SK-N-SH treated with all-trans-retinoic acid at 6 μM for 48 hours (cell line): Measurements from ENCODE around the gene TMEM208.

ENCODE experiments used
- ATAC-seq: fragments of 200-7000 bp; cut with Tn5 transposase; 3 replicates; pipeline ENCODE4 v1.9.1; 2020; ENCODE audit warnings: mild to moderate bottlenecking, moderate library complexity
- ARNTL ChIP-seq: fragments of 450-650 bp; formaldehyde crosslinking; IDR thresholded peaks from 2 replicates; pipeline ENCODE4 v1.5.0; 2020; ENCODE audit warnings: low read depth, mild to moderate bottlenecking, moderate library complexity, borderline replicate concordance
- BACH2 ChIP-seq: fragments of 250-450 bp; sonication (Bioruptor Pico); IDR thresholded peaks from 2 replicates; pipeline ENCODE4 v1.9.0; 2021; ENCODE audit warnings: mild to moderate bottlenecking, borderline replicate concordance
- CSDC2 ChIP-seq: fragments of 250-450 bp; sonication (Bioruptor Pico); IDR thresholded peaks from 2 replicates; pipeline ENCODE4 v1.5.0; 2020; ENCODE audit warnings: mild to moderate bottlenecking, moderate library complexity
- ESRRG ChIP-seq: fragments of 250-450 bp; sonication (Bioruptor Pico); IDR thresholded peaks from 2 replicates; pipeline ENCODE4 v1.6.1; 2021; ENCODE audit warnings: mild to moderate bottlenecking
- GLIS3 ChIP-seq: fragments of 250-450 bp; sonication (Bioruptor Pico); IDR thresholded peaks from 2 replicates; pipeline ENCODE4 v1.5.0; 2020; ENCODE audit warnings: mild to moderate bottlenecking, moderate library complexity
- ISL1 ChIP-seq: fragments of 250-450 bp; sonication (Bioruptor Pico); IDR thresholded peaks from 2 replicates; pipeline ENCODE4 v2.1.2; 2022; ENCODE audit warnings: mild to moderate bottlenecking, moderate library complexity
- OSR1 ChIP-seq: fragments of 250-450 bp; sonication (Bioruptor Pico); IDR thresholded peaks from 2 replicates; pipeline ENCODE4 v1.8.0; 2022; ENCODE audit warnings: moderate library complexity, mild to moderate bottlenecking, inconsistent platforms
- PPARA ChIP-seq: fragments of 250-450 bp; sonication (Bioruptor Pico); IDR thresholded peaks from 2 replicates; pipeline ENCODE4 v1.5.0; 2020; ENCODE audit warnings: mild to moderate bottlenecking, borderline replicate concordance
- RARB ChIP-seq: fragments of 250-450 bp; sonication (Bioruptor Pico); IDR thresholded peaks from 2 replicates; pipeline ENCODE4 v1.8.0; 2021; ENCODE audit warnings: mild to moderate bottlenecking, moderate library complexity
- TCF4 ChIP-seq: fragments of 250-450 bp; sonication (Bioruptor Pico); IDR thresholded peaks from 2 replicates; pipeline ENCODE4 v1.8.0; 2021; ENCODE audit warnings: mild to moderate bottlenecking, moderate library complexity, borderline replicate concordance
- TOX ChIP-seq: fragments of 250-450 bp; sonication (Bioruptor Pico); IDR thresholded peaks from 2 replicates; pipeline ENCODE4 v1.8.0; 2021; ENCODE audit warnings: mild to moderate bottlenecking, moderate library complexity, borderline replicate concordance
- ZC3H10 ChIP-seq: fragments of 250-450 bp; sonication (Bioruptor Pico); IDR thresholded peaks from 2 replicates; pipeline ENCODE4 v1.5.1; 2021; ENCODE audit warnings: mild to moderate bottlenecking, moderate library complexity
- ZFP3 ChIP-seq: fragments of 250-450 bp; sonication (Bioruptor Pico); IDR thresholded peaks from 2 replicates; pipeline ENCODE4 v1.5.0; 2020; ENCODE audit warnings: mild to moderate bottlenecking, moderate library complexity
- ZFP30 ChIP-seq: fragments of 450-650 bp; formaldehyde crosslinking; IDR thresholded peaks from 2 replicates; pipeline ENCODE4 v1.5.0; 2022; ENCODE audit warnings: mild to moderate bottlenecking, moderate library complexity
- ZNF565 ChIP-seq: fragments of 450-650 bp; formaldehyde crosslinking; conservative IDR thresholded peaks from 2 replicates; pipeline ENCODE4 v1.5.0; 2020; ENCODE audit warnings: low read depth, mild to moderate bottlenecking, moderate library complexity
- ZNF70 ChIP-seq: fragments of 450-650 bp; formaldehyde crosslinking; IDR thresholded peaks from 2 replicates; pipeline ENCODE4 v1.5.0; 2020; ENCODE audit warnings: mild to moderate bottlenecking, moderate library complexity
- TF ChIP-seq, protein P1 (sequence below): fragments of 250-450 bp; sonication (Bioruptor Pico); IDR thresholded peaks from 2 replicates; pipeline ENCODE4 v1.8.0; 2021; ENCODE audit warnings: low read depth, mild to moderate bottlenecking, moderate library complexity, borderline replicate concordance
- TF ChIP-seq, protein P2 (sequence below): fragments of 250-450 bp; sonication (Bioruptor Pico); IDR thresholded peaks from 2 replicates; pipeline ENCODE4 v1.8.0; 2020; ENCODE audit warnings: mild to moderate bottlenecking, moderate library complexity, borderline replicate concordance
- TF ChIP-seq, protein P3 (sequence below): fragments of 250-450 bp; sonication (Bioruptor Pico); IDR thresholded peaks from 2 replicates; pipeline ENCODE4 v1.5.1; 2021; ENCODE audit warnings: mild to moderate bottlenecking, moderate library complexity
- TF ChIP-seq, protein P4 (sequence below): fragments of 250-450 bp; sonication (Bioruptor Pico); IDR thresholded peaks from 2 replicates; pipeline ENCODE4 v1.5.0; 2020; ENCODE audit warnings: mild to moderate bottlenecking, moderate library complexity

TMEM208 gene

DNA sequence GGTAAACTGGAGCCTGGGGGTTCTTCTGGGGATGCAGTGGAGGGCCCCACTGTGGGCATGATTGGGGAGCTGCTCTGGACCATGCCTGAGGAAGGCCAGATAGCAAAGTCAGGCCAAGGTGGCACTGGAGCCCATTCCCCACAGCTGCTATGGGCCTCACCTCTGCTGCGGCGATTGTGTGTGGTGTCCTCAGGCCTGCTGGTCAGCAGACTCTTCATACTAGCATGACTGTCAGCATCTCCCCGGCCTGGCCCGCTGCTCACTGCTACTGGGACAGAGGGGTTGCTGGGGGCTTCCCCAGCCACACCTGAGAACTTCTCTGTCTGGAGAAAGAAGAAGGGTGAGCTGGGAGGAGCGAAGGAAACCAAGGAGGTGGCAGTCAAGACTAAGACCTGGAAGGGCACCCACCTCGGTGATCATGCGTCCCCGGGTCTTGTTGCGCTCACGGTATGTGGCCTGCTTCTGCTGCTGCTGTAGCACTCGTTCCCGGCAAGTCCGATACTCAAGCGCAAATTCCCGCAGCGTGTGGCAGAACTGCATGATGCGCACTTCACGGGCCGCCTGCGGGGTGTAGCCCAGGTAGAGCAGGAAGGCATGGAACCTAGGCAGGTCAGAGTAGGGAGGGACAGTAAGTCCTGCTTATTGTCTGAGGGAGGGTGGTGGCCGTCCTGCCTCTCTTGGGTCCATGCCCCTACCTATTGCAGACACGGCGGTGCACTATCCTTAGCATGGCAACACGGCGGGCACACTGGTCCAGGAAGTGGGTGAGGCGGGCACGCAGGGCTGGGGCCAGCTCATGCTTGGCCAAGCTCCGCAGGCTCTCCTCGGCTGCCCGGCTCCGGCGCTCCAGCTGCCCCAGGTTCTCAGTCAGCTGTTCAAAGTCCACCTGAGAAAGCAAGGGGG is 3.2 kb downstream of the TMEM208 start (continued):
- TF ChIP-seq, protein P1, sequence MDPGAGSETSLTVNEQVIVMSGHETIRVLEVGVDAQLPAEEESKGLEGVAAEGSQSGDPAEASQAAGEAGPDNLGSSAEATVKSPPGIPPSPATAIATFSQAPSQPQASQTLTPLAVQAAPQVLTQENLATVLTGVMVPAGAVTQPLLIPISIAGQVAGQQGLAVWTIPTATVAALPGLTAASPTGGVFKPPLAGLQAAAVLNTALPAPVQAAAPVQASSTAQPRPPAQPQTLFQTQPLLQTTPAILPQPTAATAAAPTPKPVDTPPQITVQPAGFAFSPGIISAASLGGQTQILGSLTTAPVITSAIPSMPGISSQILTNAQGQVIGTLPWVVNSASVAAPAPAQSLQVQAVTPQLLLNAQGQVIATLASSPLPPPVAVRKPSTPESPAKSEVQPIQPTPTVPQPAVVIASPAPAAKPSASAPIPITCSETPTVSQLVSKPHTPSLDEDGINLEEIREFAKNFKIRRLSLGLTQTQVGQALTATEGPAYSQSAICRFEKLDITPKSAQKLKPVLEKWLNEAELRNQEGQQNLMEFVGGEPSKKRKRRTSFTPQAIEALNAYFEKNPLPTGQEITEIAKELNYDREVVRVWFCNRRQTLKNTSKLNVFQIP (CRISPR knock-in tag), result no peak
- TF ChIP-seq TCF4 (CRISPR knock-in tag) (no peak), ZC3H10 (CRISPR knock-in tag) (no peak), ISL1 (CRISPR knock-in tag) (no peak)
- TF ChIP-seq, all 23 proteins: peak for 0

DNA sequence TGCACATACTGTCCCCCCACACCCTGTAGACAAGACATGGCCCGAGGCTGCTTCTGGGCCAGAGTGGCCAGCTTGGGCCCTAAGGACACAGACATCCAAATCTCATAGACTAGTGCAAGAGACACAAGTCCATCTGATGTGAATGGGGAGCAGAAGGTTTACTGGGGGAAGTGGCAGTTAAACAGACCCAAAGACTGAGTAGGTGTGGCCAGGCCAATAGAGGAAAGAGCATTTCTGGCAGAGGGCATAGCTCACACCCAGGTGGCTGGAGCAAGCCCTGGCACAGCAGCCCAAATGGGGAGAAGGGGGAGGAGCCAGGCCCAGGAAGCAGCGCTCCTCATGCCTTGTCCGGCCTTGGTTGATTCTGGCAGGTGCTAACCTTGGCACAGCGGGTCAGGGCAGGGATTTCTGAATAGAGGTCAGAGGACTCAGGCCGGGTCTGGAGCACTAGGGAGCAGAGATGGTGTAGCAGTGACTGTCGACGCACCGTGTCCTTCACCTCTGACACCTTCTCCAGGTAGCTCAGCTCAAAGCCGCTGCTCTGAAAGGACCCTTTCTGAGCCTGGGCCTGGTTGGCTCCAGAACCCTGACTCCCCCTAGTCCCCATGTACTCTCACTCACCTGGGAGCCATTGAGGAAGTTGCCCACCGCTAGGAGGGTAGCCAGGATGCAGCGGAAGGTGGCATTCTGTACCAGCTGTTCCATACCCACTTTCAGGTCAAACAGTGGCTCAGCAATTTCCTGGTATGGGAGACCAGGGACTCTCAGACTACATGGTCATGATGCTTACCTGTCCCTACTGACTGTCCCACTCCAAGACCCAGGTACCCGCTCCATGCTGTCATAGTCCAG is 4.1 kb downstream of the TMEM208 start:
- TF ChIP-seq GLIS3 (no peak), ZFP3 (no peak), ZFP30 (CRISPR knock-in tag) (no peak), BACH2 (CRISPR knock-in tag) (no peak), RARB (CRISPR knock-in tag) (no peak), TOX (CRISPR knock-in tag) (no peak), ZC3H10 (CRISPR knock-in tag) (no peak), ISL1 (CRISPR knock-in tag) (no peak), CSDC2 (CRISPR knock-in tag) (no peak), ESRRG (CRISPR knock-in tag) (no peak), ZNF70 (CRISPR knock-in tag) (no peak), PPARA (CRISPR knock-in tag) (no peak), OSR1 (no peak), TCF4 (CRISPR knock-in tag) (no peak), ZNF565 (CRISPR knock-in tag) (no peak)
- TF ChIP-seq, protein P2, sequence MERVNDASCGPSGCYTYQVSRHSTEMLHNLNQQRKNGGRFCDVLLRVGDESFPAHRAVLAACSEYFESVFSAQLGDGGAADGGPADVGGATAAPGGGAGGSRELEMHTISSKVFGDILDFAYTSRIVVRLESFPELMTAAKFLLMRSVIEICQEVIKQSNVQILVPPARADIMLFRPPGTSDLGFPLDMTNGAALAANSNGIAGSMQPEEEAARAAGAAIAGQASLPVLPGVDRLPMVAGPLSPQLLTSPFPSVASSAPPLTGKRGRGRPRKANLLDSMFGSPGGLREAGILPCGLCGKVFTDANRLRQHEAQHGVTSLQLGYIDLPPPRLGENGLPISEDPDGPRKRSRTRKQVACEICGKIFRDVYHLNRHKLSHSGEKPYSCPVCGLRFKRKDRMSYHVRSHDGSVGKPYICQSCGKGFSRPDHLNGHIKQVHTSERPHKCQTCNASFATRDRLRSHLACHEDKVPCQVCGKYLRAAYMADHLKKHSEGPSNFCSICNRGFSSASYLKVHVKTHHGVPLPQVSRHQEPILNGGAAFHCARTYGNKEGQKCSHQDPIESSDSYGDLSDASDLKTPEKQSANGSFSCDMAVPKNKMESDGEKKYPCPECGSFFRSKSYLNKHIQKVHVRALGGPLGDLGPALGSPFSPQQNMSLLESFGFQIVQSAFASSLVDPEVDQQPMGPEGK (CRISPR knock-in tag), result no peak
- TF ChIP-seq, protein P3, sequence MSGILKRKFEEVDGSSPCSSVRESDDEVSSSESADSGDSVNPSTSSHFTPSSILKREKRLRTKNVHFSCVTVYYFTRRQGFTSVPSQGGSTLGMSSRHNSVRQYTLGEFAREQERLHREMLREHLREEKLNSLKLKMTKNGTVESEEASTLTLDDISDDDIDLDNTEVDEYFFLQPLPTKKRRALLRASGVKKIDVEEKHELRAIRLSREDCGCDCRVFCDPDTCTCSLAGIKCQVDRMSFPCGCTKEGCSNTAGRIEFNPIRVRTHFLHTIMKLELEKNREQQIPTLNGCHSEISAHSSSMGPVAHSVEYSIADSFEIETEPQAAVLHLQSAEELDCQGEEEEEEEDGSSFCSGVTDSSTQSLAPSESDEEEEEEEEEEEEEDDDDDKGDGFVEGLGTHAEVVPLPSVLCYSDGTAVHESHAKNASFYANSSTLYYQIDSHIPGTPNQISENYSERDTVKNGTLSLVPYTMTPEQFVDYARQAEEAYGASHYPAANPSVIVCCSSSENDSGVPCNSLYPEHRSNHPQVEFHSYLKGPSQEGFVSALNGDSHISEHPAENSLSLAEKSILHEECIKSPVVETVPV (CRISPR knock-in tag), result no peak
- TF ChIP-seq, protein P1 (CRISPR knock-in tag), result no peak
- ATAC-seq, result no peak

DNA sequence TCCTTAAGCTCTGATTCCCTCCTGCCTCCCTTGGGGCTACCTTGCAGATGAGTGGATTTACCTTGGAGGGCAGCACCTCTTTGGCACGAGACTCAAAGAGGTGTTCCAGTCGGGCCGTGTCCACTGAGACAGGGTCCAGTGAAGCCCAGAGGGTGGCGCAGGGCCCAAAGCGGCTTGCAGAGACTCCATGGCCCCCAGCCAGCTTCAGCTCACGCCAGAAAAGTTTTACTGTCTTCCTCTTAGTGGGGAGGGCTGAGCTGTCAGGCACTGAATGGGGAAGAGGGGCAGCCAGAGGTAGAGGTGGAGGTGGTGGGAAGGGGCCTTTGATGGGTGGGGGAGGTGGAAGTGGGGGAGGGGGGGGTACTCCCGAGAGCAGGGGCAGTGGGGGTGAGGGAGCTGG is 6.7 kb downstream of the TMEM208 start:
- no peak for ATAC-seq
- TF ChIP-seq ZNF565 (CRISPR knock-in tag), result no peak
- no peak for TF ChIP-seq GLIS3
- TF ChIP-seq CSDC2 (CRISPR knock-in tag), result no peak
- TF ChIP-seq, protein P2 (CRISPR knock-in tag), result no peak
- TF ChIP-seq, protein P1 (CRISPR knock-in tag), result no peak
- TF ChIP-seq ZNF70 (CRISPR knock-in tag), result no peak
- no peak for TF ChIP-seq ARNTL (CRISPR knock-in tag)
- TF ChIP-seq, protein P4, sequence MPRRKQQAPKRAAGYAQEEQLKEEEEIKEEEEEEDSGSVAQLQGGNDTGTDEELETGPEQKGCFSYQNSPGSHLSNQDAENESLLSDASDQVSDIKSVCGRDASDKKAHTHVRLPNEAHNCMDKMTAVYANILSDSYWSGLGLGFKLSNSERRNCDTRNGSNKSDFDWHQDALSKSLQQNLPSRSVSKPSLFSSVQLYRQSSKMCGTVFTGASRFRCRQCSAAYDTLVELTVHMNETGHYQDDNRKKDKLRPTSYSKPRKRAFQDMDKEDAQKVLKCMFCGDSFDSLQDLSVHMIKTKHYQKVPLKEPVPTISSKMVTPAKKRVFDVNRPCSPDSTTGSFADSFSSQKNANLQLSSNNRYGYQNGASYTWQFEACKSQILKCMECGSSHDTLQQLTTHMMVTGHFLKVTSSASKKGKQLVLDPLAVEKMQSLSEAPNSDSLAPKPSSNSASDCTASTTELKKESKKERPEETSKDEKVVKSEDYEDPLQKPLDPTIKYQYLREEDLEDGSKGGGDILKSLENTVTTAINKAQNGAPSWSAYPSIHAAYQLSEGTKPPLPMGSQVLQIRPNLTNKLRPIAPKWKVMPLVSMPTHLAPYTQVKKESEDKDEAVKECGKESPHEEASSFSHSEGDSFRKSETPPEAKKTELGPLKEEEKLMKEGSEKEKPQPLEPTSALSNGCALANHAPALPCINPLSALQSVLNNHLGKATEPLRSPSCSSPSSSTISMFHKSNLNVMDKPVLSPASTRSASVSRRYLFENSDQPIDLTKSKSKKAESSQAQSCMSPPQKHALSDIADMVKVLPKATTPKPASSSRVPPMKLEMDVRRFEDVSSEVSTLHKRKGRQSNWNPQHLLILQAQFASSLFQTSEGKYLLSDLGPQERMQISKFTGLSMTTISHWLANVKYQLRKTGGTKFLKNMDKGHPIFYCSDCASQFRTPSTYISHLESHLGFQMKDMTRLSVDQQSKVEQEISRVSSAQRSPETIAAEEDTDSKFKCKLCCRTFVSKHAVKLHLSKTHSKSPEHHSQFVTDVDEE (CRISPR knock-in tag), result no peak
- TF ChIP-seq ISL1 (CRISPR knock-in tag), result no peak
